Femur (tissue), 1 donor: Measurements from ENCODE around the gene NLRP4.
A peak's percentile ranks its signal among the peaks of the same experiment; 100 is the strongest.

Experiments used
- DNase-seq: peaks from one replicate; pipeline ENCODE4 v3.0.0-alpha.2; 2017

NLRP4 gene, protein sequence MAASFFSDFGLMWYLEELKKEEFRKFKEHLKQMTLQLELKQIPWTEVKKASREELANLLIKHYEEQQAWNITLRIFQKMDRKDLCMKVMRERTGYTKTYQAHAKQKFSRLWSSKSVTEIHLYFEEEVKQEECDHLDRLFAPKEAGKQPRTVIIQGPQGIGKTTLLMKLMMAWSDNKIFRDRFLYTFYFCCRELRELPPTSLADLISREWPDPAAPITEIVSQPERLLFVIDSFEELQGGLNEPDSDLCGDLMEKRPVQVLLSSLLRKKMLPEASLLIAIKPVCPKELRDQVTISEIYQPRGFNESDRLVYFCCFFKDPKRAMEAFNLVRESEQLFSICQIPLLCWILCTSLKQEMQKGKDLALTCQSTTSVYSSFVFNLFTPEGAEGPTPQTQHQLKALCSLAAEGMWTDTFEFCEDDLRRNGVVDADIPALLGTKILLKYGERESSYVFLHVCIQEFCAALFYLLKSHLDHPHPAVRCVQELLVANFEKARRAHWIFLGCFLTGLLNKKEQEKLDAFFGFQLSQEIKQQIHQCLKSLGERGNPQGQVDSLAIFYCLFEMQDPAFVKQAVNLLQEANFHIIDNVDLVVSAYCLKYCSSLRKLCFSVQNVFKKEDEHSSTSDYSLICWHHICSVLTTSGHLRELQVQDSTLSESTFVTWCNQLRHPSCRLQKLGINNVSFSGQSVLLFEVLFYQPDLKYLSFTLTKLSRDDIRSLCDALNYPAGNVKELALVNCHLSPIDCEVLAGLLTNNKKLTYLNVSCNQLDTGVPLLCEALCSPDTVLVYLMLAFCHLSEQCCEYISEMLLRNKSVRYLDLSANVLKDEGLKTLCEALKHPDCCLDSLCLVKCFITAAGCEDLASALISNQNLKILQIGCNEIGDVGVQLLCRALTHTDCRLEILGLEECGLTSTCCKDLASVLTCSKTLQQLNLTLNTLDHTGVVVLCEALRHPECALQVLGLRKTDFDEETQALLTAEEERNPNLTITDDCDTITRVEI

GRCh38 chr19:55836340-55836739 is at the start of gene NLRP4:
Gene NLRP4 (plus strand): TSS chr19:55836540. CDS start chr19:55852081, 15,541 bp downstream.
- no peak for DNase-seq

- DNase-seq = no peak
Observed at GRCh38 chr19:55795021-55795420, 41.3 kb upstream of the NLRP4 start.

DNA sequence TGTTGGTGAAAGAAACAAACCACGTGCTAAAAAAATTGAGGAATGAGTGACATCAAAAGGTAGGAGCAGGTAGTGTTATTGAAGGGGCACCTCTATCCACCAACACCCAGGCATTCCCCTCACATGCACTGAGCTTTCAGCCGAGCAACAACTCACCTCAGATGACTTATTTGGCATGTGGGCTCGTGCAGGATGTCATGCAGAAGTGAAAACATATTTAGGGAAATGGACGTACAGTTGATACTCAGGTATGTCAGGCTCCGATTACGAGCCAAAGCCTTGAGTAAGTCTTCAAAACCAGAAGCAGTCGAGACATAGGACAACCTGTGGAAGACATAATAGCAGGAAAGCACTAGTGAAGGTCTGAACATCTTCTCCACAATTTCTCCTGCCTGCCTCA is 34.9 kb upstream of the NLRP4 start:
- DNase-seq = no peak

DNA sequence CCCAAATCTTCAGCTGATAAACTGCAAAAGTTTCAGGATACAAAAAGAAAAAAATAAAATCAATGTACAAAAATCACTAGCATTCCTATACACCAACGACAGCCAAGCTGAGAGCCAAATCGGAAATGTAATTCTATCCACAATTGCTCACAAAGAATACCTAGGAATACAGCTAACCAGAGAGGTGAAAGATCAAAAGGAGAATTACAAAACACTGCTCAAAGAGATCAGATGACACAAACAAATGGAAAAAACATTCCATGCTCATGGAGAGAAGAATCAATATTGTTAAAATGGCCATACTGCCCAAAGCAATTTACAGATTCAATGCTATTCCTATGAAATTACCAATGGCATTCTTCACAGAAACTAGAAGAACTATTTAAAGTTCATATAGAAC is 34.1 kb upstream of the NLRP4 start:
- DNase-seq = no peak

DNA sequence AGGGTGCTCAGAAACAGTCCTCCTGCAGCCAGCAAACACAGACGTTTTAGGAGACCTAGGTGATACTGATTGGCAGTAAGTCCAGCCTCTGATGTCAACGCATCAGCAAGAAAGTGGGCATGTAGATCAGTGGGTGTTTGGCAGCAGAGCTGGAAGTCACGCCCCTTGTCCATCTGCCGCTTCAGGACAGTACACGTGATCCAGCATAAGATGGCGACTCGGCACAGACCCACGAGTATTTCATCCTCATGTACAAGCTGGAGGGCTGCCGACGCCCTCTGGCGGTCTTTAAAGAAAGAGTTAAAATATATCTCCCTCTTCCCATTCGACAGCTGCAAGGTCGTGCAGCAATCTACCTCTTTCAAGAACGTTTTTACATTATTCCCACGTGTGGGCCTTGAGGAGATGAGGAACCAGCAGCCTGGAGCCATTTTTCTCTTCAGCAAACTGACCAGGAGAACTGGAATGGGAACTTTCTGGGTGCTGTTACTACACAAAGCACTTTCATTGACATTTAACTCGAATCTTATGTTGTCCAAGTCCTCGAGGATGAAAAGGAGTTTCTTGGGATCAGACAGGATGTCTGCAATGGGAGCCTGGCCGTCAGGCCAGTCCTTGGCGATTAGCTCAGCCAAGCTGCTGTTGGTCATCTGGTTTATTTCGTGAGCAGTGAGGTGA is 26.8 kb upstream of the NLRP4 start:
- DNase-seq = peak; percentile 16

DNA sequence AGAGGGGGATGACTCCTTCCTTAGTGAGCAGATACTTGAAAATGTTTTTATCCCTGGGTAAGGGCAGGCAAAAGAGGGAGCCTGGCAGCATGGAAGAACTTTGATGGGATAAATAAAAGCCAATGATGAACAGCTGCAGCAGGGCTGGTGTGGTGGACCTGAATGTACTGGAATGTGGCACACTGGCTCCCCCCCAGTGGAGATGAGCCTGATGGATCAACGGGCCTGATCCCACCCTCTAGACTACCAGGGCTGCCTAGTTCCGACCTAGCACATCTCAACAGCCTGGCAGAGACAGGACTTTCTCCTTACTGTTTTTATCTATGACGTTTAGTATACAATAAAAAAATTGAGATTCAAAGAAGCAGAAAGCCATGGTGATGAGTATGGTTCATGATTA is 25.0 kb upstream of the NLRP4 start:
- no peak for DNase-seq

DNA sequence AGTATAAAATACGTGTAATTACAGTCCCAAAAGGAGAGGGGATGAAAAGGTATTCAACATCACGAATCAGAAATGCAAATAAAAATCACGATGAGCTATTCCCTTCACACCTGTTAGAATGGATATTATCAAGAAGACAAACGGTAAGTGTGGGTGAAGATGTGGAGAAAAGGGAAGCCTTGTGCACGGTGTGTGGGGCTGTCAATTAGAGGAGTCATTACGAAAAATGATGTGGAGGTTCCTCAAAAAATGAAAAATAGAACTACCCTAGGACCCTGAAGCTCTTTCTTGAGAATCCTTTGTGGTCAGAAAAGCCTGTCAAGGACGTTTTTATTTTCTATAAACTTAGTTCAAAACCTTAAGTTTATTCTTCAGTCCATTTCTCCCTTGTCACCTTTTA is 23.9 kb upstream of the NLRP4 start:
- no peak for DNase-seq

DNA sequence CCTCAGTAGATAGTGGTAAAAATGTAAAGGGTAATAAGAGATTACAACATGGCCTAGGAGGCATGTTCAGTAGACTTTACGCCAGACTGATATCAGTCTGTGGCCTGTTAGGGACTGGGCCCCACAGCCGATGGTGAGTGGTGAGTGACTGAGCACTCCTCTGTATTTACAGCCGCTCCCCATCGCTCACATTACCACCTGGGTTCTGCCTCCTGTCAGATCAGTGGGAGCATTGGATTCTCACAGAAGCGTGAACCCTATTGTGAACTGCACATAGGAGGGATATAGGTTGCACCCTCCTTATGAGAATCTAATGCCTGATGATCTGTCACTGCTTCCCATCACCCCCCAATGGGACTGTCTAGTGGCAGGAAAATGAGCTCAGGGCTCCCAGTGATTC is 22.4 kb upstream of the NLRP4 start:
- DNase-seq = no peak

- no peak for DNase-seq
Observed at GRCh38 chr19:55820037-55820436, 16.3 kb upstream of the NLRP4 start.

- no peak for DNase-seq
Observed at GRCh38 chr19:55830656-55831055, 5.7 kb upstream of the NLRP4 start.

- DNase-seq = no peak
Observed at GRCh38 chr19:55831846-55832245, 4.5 kb upstream of the NLRP4 start, which contains the start of gene NLRP11. Gene NLRP11 (minus strand): TSS chr19:55831999. CDS start chr19:55818174, 13,825 bp downstream.

GRCh38 chr19:55832676-55833075 is 3.7 kb upstream of the NLRP4 start:
- DNase-seq = no peak

- DNase-seq = no peak
Observed at GRCh38 chr19:55838251-55838650, 1.9 kb downstream of the NLRP4 start.

GRCh38 chr19:55838906-55839305 is 2.6 kb downstream of the NLRP4 start:
- no peak for DNase-seq

- no peak for DNase-seq
Observed at GRCh38 chr19:55855160-55855559, 18.8 kb downstream of the NLRP4 start.

GRCh38 chr19:55857149-55857548 is 20.8 kb downstream of the NLRP4 start:
- DNase-seq = no peak

GRCh38 chr19:55857974-55858373 is 21.6 kb downstream of the NLRP4 start:
- no peak for DNase-seq

DNA sequence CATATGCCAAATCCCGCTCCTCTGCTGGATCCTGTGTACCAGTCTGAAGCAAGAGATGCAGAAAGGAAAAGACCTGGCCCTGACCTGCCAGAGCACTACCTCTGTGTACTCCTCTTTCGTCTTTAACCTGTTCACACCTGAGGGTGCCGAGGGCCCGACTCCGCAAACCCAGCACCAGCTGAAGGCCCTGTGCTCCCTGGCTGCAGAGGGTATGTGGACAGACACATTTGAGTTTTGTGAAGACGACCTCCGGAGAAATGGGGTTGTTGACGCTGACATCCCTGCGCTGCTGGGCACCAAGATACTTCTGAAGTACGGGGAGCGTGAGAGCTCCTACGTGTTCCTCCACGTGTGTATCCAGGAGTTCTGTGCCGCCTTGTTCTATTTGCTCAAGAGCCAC is 22.1 kb downstream of the NLRP4 start:
- DNase-seq = no peak

- DNase-seq = no peak
Observed at GRCh38 chr19:55858969-55859368, 22.6 kb downstream of the NLRP4 start.

DNA sequence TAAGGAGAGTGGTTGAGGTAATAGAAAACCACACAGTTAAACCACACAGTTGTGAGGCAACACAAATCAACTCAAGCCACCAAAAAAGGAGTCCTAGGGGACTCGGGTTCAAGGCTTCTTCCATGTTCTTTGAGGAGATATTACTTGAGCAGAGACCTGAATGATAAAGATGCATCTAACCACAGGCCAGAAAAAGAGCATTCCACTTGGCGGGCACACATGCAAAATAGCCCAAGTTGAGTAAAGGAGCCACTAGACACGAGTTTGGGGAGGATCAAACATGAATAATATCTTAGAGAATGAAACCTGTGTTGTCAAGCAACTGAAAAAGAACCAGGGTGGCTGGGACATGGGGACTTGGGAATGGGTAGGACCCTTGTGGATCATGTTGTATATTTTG is 30.2 kb downstream of the NLRP4 start:
- no peak for DNase-seq

GRCh38 chr19:55867101-55867500 is 30.8 kb downstream of the NLRP4 start:
- DNase-seq = no peak

GRCh38 chr19:55870736-55871135 is 34.4 kb downstream of the NLRP4 start:
- no peak for DNase-seq

- no peak for DNase-seq
Observed at GRCh38 chr19:55877211-55877610, 40.9 kb downstream of the NLRP4 start.
